ENCODE data around the gene SLCO3A1. TPM values are rescaled to one million over a fixed set of nuclear protein-coding genes. Genes with fewer than 3 reads are reported as not detected.
A peak's percentile ranks its signal among the peaks of the same experiment; 100 is the strongest.

Gene SLCO3A1
- total RNA-seq, 4 donors from 2014 or later, result 10.9 to 18.1 (median 14.2) TPM

GRCh38 chr15:91844341-91844740, 9.2 kb upstream of the SLCO3A1 start:
- 89% methylated on average over 3 of the region's 3 CpGs for WGBS, 2 donors
- no peak for DNase-seq
- no peak for TF ChIP-seq CTCF (IDR thresholded peaks at IDR 0.05)
- no peak for TF ChIP-seq POLR2A (IDR thresholded peaks at IDR 0.05)

GRCh38 chr15:91844928-91845327, 8.6 kb upstream of the SLCO3A1 start:
- no peaks in the 10 kb centered on the region for H3K4me1 ChIP-seq
- intact Hi-C loops (cut with DNase I), result no loop called here

More at GRCh38 chr15:91844341-91844740, 9.2 kb upstream of the SLCO3A1 start:
- H3K27me3 ChIP-seq, result no peaks in the 10 kb centered on the region
- H3K36me3 ChIP-seq, result no peaks in the 10 kb centered on the region
- no peak overlapping the region for H3K27ac ChIP-seq
- no peaks in the 10 kb centered on the region for H3K9me3 ChIP-seq
- intact Hi-C loops (cut with DNase I), result no loop called here
- no peaks in the 10 kb centered on the region for H3K4me1 ChIP-seq
- H3K4me3 ChIP-seq, result no peak overlapping the region

DNA sequence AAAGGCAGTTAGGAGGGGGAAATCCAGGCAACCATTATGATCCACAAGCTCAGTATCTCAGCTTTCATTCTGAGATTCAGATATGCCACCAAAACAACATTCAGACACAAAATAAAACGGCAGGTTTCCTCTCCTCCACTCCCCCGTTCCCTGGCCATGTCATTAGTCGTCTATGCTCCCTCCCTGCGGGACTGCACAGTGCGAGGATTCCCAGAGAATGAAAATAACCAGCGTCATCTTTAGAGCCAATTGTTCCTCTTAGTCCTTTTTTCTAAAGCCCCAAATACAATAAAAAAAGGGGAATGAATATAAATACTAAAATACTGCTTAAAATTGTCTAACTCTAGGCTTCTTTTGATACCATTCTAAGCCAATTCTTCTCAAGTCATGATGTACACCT, 7.8 kb upstream of the SLCO3A1 start:
- no peaks in the 10 kb centered on the region for H3K36me3 ChIP-seq
- H3K27me3 ChIP-seq, result no peaks in the 10 kb centered on the region
- TF ChIP-seq CTCF (IDR thresholded peaks at IDR 0.05), result no peak
- TF ChIP-seq POLR2A (IDR thresholded peaks at IDR 0.05), result no peak
- DNase-seq, result no peak
- H3K4me3 ChIP-seq, result no peak overlapping the region
- no peaks in the 10 kb centered on the region for H3K9me3 ChIP-seq
- peaks cover 0 to 4% (median 0%) of the 10 kb centered on the region in 3 donors for H3K4me1 ChIP-seq
- no peak overlapping the region for H3K27ac ChIP-seq
- WGBS, 2 donors, result 65 to 69% methylated on average over 6 of the region's 6 CpGs
- intact Hi-C loops (cut with DNase I), result no loop called here

More at GRCh38 chr15:91844928-91845327, 8.6 kb upstream of the SLCO3A1 start:
- WGBS, 2 donors, result 72 to 84% methylated on average over 4 of the region's 5 CpGs
- DNase-seq, result no peak
- H3K9me3 ChIP-seq, result no peaks in the 10 kb centered on the region
- no peak overlapping the region for H3K4me3 ChIP-seq
- H3K27me3 ChIP-seq, result no peaks in the 10 kb centered on the region
- TF ChIP-seq CTCF (IDR thresholded peaks at IDR 0.05) (no peak), POLR2A (IDR thresholded peaks at IDR 0.05) (no peak)
- H3K27ac ChIP-seq, result no peak overlapping the region
- H3K36me3 ChIP-seq, result no peaks in the 10 kb centered on the region

- Histone ChIP-seq H3K27ac (no peak overlapping the region), H3K36me3 (no peaks in the 10 kb centered on the region), H3K4me3 (no peak overlapping the region), H3K4me1 (peaks cover 12 to 27% (median 13%) of the 10 kb centered on the region in 3 donors), H3K27me3 (no peaks in the 10 kb centered on the region), H3K9me3 (no peaks in the 10 kb centered on the region)
- TF ChIP-seq POLR2A (IDR thresholded peaks at IDR 0.05) (no peak), CTCF (IDR thresholded peaks at IDR 0.05) (no peak)
- intact Hi-C loops (cut with DNase I), result no loop called here
- WGBS, 2 donors, result 46 to 78% methylated on average over 3 of the region's 3 CpGs
- no peak for DNase-seq
These were observed 4.3 kb upstream of the SLCO3A1 start for GRCh38 chr15:91849180-91849579.

DNA sequence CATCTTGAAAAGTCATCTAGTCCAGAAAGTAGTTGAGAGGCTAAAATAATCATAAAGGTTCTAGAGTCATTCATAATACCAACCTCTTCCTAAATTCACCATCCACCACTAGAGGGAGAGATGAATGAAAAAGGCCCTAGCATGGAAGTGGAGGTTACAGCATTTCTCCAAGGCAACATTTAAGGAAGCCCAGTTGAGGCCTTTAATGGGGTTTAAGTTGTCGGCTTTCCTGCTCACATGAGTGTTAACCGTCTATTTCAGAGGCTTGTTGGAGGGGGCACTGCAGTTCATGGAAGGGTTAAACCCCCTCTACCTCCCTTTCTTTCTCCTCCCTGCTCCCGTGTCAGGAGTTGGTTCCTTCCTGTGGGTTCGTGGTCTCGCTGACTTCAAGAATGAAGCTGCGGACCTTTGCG, 3.8 kb upstream of the SLCO3A1 start:
- TF ChIP-seq POLR2A (IDR thresholded peaks at IDR 0.05) (no peak), CTCF (IDR thresholded peaks at IDR 0.05) (peak; percentile 27 to 75 (median 49))
- H3K27me3 ChIP-seq, result no peaks in the 10 kb centered on the region
- H3K4me3 ChIP-seq, result no peak overlapping the region
- intact Hi-C loops (cut with DNase I), result loop anchor here (5.0 to 10.0 kb wide), 2 partner anchors 145 to 228 kb away; no protein-coding TSS in a partner anchor
- no peak for DNase-seq
- WGBS, 2 donors, result 30 to 59% methylated on average over 3 to 5 of the region's 7 CpGs
- H3K9me3 ChIP-seq, result no peaks in the 10 kb centered on the region
- H3K27ac ChIP-seq, result no peak overlapping the region
- no peaks in the 10 kb centered on the region for H3K36me3 ChIP-seq
- H3K4me1 ChIP-seq, result peaks cover 12 to 33% (median 18%) of the 10 kb centered on the region in 3 donors
